HG03457 (cell line): ENCODE measurements around the gene RHEB.

Experiments
- ATAC-seq: cut with Tn5 transposase; IDR thresholded peaks from one replicate; pipeline ENCODE4 v1.9.1; 2021; ENCODE audit warnings: moderate number of reproducible peaks; ENCODE audit not compliant: unreplicated experiment

RHEB gene

GRCh38 chr7:151505433-151505832 lies 14.3 kb downstream of the RHEB start:
- ATAC-seq: no peak

- no peak for ATAC-seq
Measured at GRCh38 chr7:151504715-151505326, 14.9 kb downstream of the RHEB start.

- ATAC-seq: no peak
Measured at GRCh38 chr7:151503902-151504714, 15.6 kb downstream of the RHEB start.

GRCh38 chr7:151501676-151502075 lies 18.0 kb downstream of the RHEB start:
- ATAC-seq: no peak

- no peak for ATAC-seq
Measured at GRCh38 chr7:151498495-151498894, 21.2 kb downstream of the RHEB start.

- ATAC-seq: no peak
Measured at GRCh38 chr7:151497306-151497871, 22.3 kb downstream of the RHEB start.

- ATAC-seq: no peak
Measured at GRCh38 chr7:151495360-151495759, 24.3 kb downstream of the RHEB start.

- ATAC-seq: no peak
Measured at GRCh38 chr7:151494298-151495284, 25.1 kb downstream of the RHEB start.

- ATAC-seq: no peak
Measured at GRCh38 chr7:151493083-151493482, 26.6 kb downstream of the RHEB start.

GRCh38 chr7:151491859-151492258 lies 27.8 kb downstream of the RHEB start:
- ATAC-seq: no peak

- ATAC-seq: no peak
Measured at GRCh38 chr7:151490456-151491105, 29.1 kb downstream of the RHEB start.

- no peak for ATAC-seq
Measured at GRCh38 chr7:151489498-151489897, 30.2 kb downstream of the RHEB start.

- no peak for ATAC-seq
Measured at GRCh38 chr7:151488096-151488495, 31.6 kb downstream of the RHEB start.

GRCh38 chr7:151487228-151487627 lies 32.5 kb downstream of the RHEB start:
- no peak for ATAC-seq

GRCh38 chr7:151486074-151486473 lies 33.6 kb downstream of the RHEB start:
- no peak for ATAC-seq

GRCh38 chr7:151484971-151485707 lies 34.6 kb downstream of the RHEB start:
- no peak for ATAC-seq

- no peak for ATAC-seq
Measured at GRCh38 chr7:151483711-151483983, 36.0 kb downstream of the RHEB start.

GRCh38 chr7:151482883-151483710 lies 36.6 kb downstream of the RHEB start:
- no peak for ATAC-seq
